Calu3 (cell line): ENCODE measurements around the gene ARHGEF38. TPM values are rescaled to one million over a fixed set of nuclear protein-coding genes. Genes with fewer than 3 reads are reported as not detected.

Experiments
- BruUV-seq: library from RNA; stranded (reverse); fragments of 400-500 nt; replicated peaks from 2 replicates; lab custom pipeline; 2021; lab: Mats Ljungman, UMichigan
- CTCF ChIA-PET: fragments of 300-600 bp; sonication (Branson Sonifier 250); formaldehyde crosslinking; loops from one replicate; lab custom pipeline; 2022; ENCODE audit warnings: antibody characterized with exemption; lab: Charles Lee
- DNase-seq: peaks from one replicate; pipeline ENCODE4 v3.0.0; 2022
- H3K27ac Mint-ChIP-seq: one replicate; pipeline ENCODE4 v1.8.0; 2022; ENCODE audit warnings: mixed read lengths; ENCODE audit not compliant: unreplicated experiment
- H3K27me3 Mint-ChIP-seq: one replicate; pipeline ENCODE4 v1.8.0; 2022; ENCODE audit warnings: mixed read lengths; ENCODE audit not compliant: unreplicated experiment
- H3K36me3 Mint-ChIP-seq: one replicate; pipeline ENCODE4 v1.8.0; 2022; ENCODE audit warnings: mild to moderate bottlenecking, moderate library complexity, mixed read lengths; ENCODE audit not compliant: insufficient read depth, unreplicated experiment
- H3K4me1 Mint-ChIP-seq: one replicate; pipeline ENCODE4 v1.8.0; 2022; ENCODE audit warnings: mild to moderate bottlenecking, low read depth, mixed read lengths; ENCODE audit not compliant: unreplicated experiment
- H3K4me3 Mint-ChIP-seq: one replicate; pipeline ENCODE4 v1.8.0; 2022; ENCODE audit warnings: mild to moderate bottlenecking, low read depth, moderate library complexity, mixed read lengths; ENCODE audit not compliant: unreplicated experiment
- H3K9me3 Mint-ChIP-seq: one replicate; pipeline ENCODE4 v1.8.0; 2022; ENCODE audit warnings: low read depth, mixed read lengths; ENCODE audit not compliant: unreplicated experiment
- intact Hi-C: fragments of 100-400 bp; cut with micrococcal nuclease; formaldehyde crosslinking; loops from one replicate; pipeline ENCODE4 v1.10.0; 2022; ENCODE audit not compliant: unreplicated experiment
- total RNA-seq: library from RNA; stranded (reverse); gene quantifications from 2 replicates; pipeline ENCODE4 v1.2.3, GENCODE V29; 2022
- TF ChIP-seq, protein P1 (sequence below): fragments of 200-600 bp; IDR thresholded peaks from one replicate; pipeline ENCODE4 v1.8.0; 2022; ENCODE audit warnings: antibody characterized with exemption; ENCODE audit not compliant: unreplicated experiment

ARHGEF38 gene
- total RNA-seq, 1 experiment from 2014 or later, result 16.6 TPM

DNA sequence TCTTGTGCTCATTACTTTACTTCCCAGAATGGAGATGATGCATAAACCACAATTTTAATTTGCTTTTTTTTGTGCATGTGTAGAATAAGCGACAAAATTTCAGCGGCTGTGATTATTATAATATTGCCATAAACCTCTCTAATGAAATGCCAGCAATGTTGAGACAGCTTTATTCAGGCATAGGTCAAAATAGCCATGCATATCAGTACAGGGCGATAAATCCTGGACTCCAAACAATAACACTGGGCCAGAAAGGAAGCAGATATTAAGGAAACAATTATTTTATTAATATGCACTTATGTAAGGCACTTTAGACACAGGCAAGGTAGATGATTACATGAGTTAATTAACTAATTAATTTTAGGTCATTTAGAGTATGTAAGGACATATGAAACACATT, 47.1 kb downstream of the ARHGEF38 start:
- Mint-ChIP-seq H3K27ac (no peak overlapping the region), H3K36me3 (peaks cover 5% of the 10 kb centered on the region), H3K4me3 (no peak overlapping the region), H3K9me3 (no peaks in the 10 kb centered on the region), H3K4me1 (peaks cover 18% of the 10 kb centered on the region), H3K27me3 (no peaks in the 10 kb centered on the region)
- BruUV-seq, result no TSS peak
- DNase-seq, result no peak
- CTCF ChIA-PET, result no interaction called here
- intact Hi-C loops, result no loop called here
- TF ChIP-seq, protein P1, sequence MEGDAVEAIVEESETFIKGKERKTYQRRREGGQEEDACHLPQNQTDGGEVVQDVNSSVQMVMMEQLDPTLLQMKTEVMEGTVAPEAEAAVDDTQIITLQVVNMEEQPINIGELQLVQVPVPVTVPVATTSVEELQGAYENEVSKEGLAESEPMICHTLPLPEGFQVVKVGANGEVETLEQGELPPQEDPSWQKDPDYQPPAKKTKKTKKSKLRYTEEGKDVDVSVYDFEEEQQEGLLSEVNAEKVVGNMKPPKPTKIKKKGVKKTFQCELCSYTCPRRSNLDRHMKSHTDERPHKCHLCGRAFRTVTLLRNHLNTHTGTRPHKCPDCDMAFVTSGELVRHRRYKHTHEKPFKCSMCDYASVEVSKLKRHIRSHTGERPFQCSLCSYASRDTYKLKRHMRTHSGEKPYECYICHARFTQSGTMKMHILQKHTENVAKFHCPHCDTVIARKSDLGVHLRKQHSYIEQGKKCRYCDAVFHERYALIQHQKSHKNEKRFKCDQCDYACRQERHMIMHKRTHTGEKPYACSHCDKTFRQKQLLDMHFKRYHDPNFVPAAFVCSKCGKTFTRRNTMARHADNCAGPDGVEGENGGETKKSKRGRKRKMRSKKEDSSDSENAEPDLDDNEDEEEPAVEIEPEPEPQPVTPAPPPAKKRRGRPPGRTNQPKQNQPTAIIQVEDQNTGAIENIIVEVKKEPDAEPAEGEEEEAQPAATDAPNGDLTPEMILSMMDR, result no peak

DNA sequence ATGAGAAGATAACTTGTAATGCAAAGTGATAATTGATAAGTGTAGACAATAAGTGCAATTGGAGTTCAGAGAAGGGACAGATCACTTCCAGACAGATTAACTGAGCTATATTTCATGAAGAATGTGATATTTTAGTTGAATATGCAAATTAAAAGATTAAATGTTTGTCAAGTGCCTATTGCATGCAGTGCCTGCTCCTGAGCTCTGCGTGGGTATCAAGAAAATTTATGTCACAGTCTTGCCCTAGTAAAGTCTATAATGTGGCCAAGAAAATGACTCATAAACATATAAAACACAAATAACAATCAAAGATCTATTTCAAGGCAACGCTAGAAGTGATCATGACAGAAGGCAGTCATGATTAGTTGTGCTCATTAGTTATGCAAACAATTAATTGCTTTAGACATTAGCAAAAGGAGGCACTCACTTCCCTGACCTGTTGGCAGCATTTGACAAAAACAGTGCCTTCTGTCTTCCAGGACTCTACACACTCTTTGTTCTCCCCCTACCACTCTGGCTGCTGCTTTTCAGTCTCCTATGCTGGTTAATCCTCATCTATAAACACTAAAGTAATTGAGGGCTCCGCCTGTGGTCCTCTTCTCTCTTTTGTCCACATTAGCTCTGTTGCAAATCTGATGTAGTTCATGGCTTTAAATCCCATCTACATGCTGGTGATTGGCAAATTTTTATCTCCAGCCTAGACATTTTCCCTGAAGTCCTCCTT, 47.7 kb downstream of the ARHGEF38 start:
- intact Hi-C loops, result no loop called here
- H3K27ac Mint-ChIP-seq, result no peak overlapping the region
- no TSS peak for BruUV-seq
- TF ChIP-seq, protein P1, result no peak
- DNase-seq, result no peak
- H3K4me1 Mint-ChIP-seq, result peaks cover 17% of the 10 kb centered on the region
- no peaks in the 10 kb centered on the region for H3K27me3 Mint-ChIP-seq
- CTCF ChIA-PET, result no interaction called here
- no peaks in the 10 kb centered on the region for H3K36me3 Mint-ChIP-seq
- H3K4me3 Mint-ChIP-seq, result no peak overlapping the region
- H3K9me3 Mint-ChIP-seq, result no peaks in the 10 kb centered on the region

DNA sequence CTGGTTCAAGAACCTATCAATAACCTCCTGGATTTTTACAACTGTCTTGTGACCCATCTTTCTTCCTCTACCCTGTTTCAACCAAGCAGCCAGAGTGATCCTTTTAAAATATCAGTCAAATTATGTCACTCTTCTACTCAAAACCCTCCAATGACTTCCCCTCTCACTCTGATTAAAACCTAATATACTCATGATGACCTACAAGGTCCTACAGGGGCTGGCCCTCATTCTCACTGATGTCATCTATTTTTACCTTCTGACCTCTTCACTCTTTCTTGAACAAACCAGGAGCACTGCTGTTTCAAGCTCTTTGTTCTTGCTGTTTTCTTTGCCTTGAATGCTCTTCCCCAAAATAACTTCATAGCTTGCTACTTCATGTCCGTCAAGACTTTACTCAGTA, 48.5 kb downstream of the ARHGEF38 start:
- CTCF ChIA-PET, result no interaction called here
- no peaks in the 10 kb centered on the region for H3K9me3 Mint-ChIP-seq
- TF ChIP-seq, protein P1, result no peak
- intact Hi-C loops, result no loop called here
- no peak overlapping the region for H3K4me3 Mint-ChIP-seq
- H3K4me1 Mint-ChIP-seq, result peaks cover 24% of the 10 kb centered on the region
- no peaks in the 10 kb centered on the region for H3K36me3 Mint-ChIP-seq
- H3K27me3 Mint-ChIP-seq, result no peaks in the 10 kb centered on the region
- no peak for DNase-seq
- no peak overlapping the region for H3K27ac Mint-ChIP-seq
- no TSS peak for BruUV-seq

DNA sequence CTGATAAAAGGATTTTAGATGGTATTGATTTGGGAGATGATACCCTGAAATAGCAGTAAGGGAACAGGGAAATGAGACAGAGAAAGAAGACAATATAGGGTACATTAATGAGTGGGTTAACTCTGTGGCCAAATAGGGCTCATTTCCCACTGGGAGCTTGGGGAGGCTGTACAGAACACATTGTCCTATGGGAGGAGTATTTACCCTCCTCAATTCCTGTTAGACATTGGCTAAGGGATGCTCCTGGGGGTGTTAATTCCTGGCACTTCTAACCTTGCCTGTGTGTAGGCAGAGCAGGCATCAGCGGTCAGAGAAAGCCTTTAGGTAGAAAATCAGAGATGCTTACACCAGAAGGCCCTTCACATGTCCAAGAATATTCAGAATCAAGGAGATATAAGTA, 49.0 kb downstream of the ARHGEF38 start:
- no TSS peak for BruUV-seq
- H3K4me3 Mint-ChIP-seq, result no peak overlapping the region
- CTCF ChIA-PET, result no interaction called here
- no peaks in the 10 kb centered on the region for H3K27me3 Mint-ChIP-seq
- TF ChIP-seq, protein P1, result no peak
- intact Hi-C loops, result no loop called here
- H3K4me1 Mint-ChIP-seq, result peaks cover 26% of the 10 kb centered on the region
- DNase-seq, result no peak
- no peak overlapping the region for H3K27ac Mint-ChIP-seq
- H3K36me3 Mint-ChIP-seq, result no peaks in the 10 kb centered on the region
- H3K9me3 Mint-ChIP-seq, result no peaks in the 10 kb centered on the region
